ENCODE data around the gene SERPINE3. TPM values are rescaled to one million over a fixed set of nuclear protein-coding genes. Genes with fewer than 3 reads are reported as not detected.

SERPINE3 gene
- polyA plus RNA-seq, 1 of the 3 experiments (the other 2 are of a cell fraction): not detected

DNA sequence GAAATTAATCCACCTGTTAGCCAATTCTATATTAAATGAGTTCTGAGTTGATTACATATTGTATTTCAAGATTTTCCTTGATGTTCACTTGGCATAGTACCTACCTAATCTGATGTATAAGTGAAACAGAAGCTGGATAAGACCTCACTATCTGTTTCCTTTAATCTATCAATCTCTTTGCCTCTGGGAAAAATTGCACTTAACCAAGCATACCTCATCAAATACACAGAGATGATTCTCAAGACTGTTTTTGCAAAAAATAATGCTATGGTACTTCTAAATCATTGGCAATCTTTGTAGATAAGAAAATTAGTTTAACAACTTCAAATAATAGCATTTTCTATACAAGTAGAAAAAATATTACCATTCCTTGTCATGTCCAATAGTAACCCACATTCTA is 55.2 kb downstream of the SERPINE3 start:
- peaks cover 13 to 21% of the 10 kb centered on the region in 2 experiments for H3K36me3 ChIP-seq (replicated peaks in 1 of 2; ENCODE audit: control insufficient read depth in 1 of 2, insufficient read depth in 2 of 2, low read length in 1 of 2)
- ChIA-PET POLR2A (no interaction called here), CTCF (interaction anchor here (0.9 to 1.3 kb wide), 2 partner anchors 109 to 421 kb away, joined by 3 read pairs; no protein-coding TSS in a partner anchor)
- peak; percentile 5 for DNase-seq
- no peak overlapping the region for H3K4me2 ChIP-seq
- H3K27me3 ChIP-seq (ENCODE audit: insufficient read depth): no peaks in the 10 kb centered on the region
- H3F3A ChIP-seq (replicated peaks; ENCODE audit: insufficient read depth): peaks cover 3% of the 10 kb centered on the region
- peak in 1 of 2 experiments; percentile 40; a peak in 2 of 4 replicates for TF ChIP-seq EP300 (IDR thresholded peaks at IDR 0.05; ENCODE audit: borderline replicate concordance in 1 of 2, low read depth in 1 of 2, low read length in 1 of 2)
- peak; percentile 90 for TF ChIP-seq GATA2 (CRISPR knock-in tag; IDR thresholded peaks at IDR 0.05)
- TF ChIP-seq FOXM1 (IDR thresholded peaks at IDR 0.05; ENCODE audit: low read depth): no peak
- TF ChIP-seq TCF12 (IDR thresholded peaks at IDR 0.05): no peak
- TF ChIP-seq RCOR1 (IDR thresholded peaks at IDR 0.05; ENCODE audit: low read length): peak; percentile 57; the same call in 1 of the 2 replicates
- no peaks in the 10 kb centered on the region for H3K9me2 ChIP-seq
- H3K9ac ChIP-seq: no peak overlapping the region
- no peak overlapping the region for H2AFZ ChIP-seq (ENCODE audit: low read depth)
- peaks cover 6 to 13% of the 10 kb centered on the region in 2 experiments; a peak in 3 of 4 replicates for H3K4me1 ChIP-seq (ENCODE audit: control insufficient read depth in 1 of 2, insufficient read depth in 2 of 2, low read depth in 1 of 2, low read length in 1 of 2)
- H3K4me3 ChIP-seq (ENCODE audit: low read depth in 2 of 2, low read length in 1 of 2): no peak overlapping the region
- H3K9me3 ChIP-seq: no peaks in the 10 kb centered on the region
- no peak overlapping the region for H3K27ac ChIP-seq (ENCODE audit: low read depth in 2 of 2, low read length in 1 of 2)
- peaks cover 56% of the 10 kb centered on the region; the same call in 1 of the 2 replicates for H3K79me2 ChIP-seq (ENCODE audit: insufficient read depth)
- peaks cover 8% of the 10 kb centered on the region for H4K20me1 ChIP-seq (ENCODE audit: insufficient read depth)

DNA sequence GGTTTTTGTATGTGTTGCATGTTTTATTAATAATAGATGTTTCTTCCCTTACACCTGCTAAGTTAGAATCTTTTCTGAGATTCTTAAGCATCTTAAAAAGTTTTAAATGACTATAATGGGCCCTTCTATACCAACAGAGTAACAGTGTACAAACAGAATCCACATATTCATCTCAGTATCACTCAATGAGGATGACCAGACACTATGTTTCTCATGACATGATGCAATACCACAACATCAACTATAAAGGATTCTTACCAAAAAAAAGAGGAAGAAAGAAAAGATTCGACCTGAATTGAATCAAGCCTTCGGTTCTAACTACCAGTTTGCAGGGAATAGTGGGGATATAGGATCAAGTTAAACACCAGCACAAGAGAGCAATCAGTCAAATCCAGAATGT is 56.9 kb downstream of the SERPINE3 start:
- Histone ChIP-seq H3K4me2 (no peak overlapping the region), H3F3A (replicated peaks; ENCODE audit: insufficient read depth) (peaks cover 3% of the 10 kb centered on the region), H2AFZ (ENCODE audit: low read depth) (no peak overlapping the region), H3K9me2 (no peaks in the 10 kb centered on the region), H3K79me2 (ENCODE audit: insufficient read depth) (peaks cover 63% of the 10 kb centered on the region; the same call in 1 of the 2 replicates), H3K4me3 (ENCODE audit: low read depth in 2 of 2, low read length in 1 of 2) (no peak overlapping the region), H3K36me3 (replicated peaks in 1 of 2; ENCODE audit: control insufficient read depth in 1 of 2, insufficient read depth in 2 of 2, low read length in 1 of 2) (peaks cover 10 to 21% of the 10 kb centered on the region in 2 experiments), H4K20me1 (ENCODE audit: insufficient read depth) (peaks cover 8% of the 10 kb centered on the region), H3K9me3 (no peaks in the 10 kb centered on the region), H3K4me1 (ENCODE audit: control insufficient read depth in 1 of 2, insufficient read depth in 2 of 2, low read depth in 1 of 2, low read length in 1 of 2) (peaks cover 6 to 13% of the 10 kb centered on the region in 2 experiments; a peak in 3 of 4 replicates), H3K9ac (no peak overlapping the region), H3K27me3 (ENCODE audit: insufficient read depth) (no peaks in the 10 kb centered on the region), H3K27ac (ENCODE audit: low read depth in 2 of 2, low read length in 1 of 2) (no peak overlapping the region)
- 93% methylated on average over 2 of the region's 2 CpGs for WGBS (ENCODE audit: low lambda C conversion rate)
- POLR2A ChIA-PET: no interaction called here
- CTCF ChIA-PET: no interaction called here
- TF ChIP-seq RAD21 (IDR thresholded peaks at IDR 0.05; ENCODE audit: low read length): no peak
- no peak for TF ChIP-seq POLR2AphosphoS5 (IDR thresholded peaks at IDR 0.05; ENCODE audit: low read depth, low read length)
- TF ChIP-seq GABPA (IDR thresholded peaks at IDR 0.05; ENCODE audit: low read depth): no peak
- TF ChIP-seq, protein P1, sequence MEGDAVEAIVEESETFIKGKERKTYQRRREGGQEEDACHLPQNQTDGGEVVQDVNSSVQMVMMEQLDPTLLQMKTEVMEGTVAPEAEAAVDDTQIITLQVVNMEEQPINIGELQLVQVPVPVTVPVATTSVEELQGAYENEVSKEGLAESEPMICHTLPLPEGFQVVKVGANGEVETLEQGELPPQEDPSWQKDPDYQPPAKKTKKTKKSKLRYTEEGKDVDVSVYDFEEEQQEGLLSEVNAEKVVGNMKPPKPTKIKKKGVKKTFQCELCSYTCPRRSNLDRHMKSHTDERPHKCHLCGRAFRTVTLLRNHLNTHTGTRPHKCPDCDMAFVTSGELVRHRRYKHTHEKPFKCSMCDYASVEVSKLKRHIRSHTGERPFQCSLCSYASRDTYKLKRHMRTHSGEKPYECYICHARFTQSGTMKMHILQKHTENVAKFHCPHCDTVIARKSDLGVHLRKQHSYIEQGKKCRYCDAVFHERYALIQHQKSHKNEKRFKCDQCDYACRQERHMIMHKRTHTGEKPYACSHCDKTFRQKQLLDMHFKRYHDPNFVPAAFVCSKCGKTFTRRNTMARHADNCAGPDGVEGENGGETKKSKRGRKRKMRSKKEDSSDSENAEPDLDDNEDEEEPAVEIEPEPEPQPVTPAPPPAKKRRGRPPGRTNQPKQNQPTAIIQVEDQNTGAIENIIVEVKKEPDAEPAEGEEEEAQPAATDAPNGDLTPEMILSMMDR (IDR thresholded peaks at IDR 0.05): no peak
- no peak for TF ChIP-seq EP300 (IDR thresholded peaks at IDR 0.05; ENCODE audit: borderline replicate concordance in 1 of 2, low read depth in 1 of 2, low read length in 1 of 2)
- TF ChIP-seq TAF1 (IDR thresholded peaks at IDR 0.05; ENCODE audit: borderline replicate concordance, low read depth, low read length): no peak
- TF ChIP-seq, protein P2, sequence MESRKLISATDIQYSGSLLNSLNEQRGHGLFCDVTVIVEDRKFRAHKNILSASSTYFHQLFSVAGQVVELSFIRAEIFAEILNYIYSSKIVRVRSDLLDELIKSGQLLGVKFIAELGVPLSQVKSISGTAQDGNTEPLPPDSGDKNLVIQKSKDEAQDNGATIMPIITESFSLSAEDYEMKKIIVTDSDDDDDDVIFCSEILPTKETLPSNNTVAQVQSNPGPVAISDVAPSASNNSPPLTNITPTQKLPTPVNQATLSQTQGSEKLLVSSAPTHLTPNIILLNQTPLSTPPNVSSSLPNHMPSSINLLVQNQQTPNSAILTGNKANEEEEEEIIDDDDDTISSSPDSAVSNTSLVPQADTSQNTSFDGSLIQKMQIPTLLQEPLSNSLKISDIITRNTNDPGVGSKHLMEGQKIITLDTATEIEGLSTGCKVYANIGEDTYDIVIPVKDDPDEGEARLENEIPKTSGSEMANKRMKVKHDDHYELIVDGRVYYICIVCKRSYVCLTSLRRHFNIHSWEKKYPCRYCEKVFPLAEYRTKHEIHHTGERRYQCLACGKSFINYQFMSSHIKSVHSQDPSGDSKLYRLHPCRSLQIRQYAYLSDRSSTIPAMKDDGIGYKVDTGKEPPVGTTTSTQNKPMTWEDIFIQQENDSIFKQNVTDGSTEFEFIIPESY (IDR thresholded peaks at IDR 0.05; ENCODE audit: borderline replicate concordance, low read depth): no peak
- no peak for TF ChIP-seq SMC3 (IDR thresholded peaks at IDR 0.05; ENCODE audit: low read depth, low read length)
- TF ChIP-seq NFIC (IDR thresholded peaks at IDR 0.05; ENCODE audit: borderline replicate concordance): no peak
- no peak for TF ChIP-seq TCF12 (IDR thresholded peaks at IDR 0.05)
- TF ChIP-seq, protein P3, sequence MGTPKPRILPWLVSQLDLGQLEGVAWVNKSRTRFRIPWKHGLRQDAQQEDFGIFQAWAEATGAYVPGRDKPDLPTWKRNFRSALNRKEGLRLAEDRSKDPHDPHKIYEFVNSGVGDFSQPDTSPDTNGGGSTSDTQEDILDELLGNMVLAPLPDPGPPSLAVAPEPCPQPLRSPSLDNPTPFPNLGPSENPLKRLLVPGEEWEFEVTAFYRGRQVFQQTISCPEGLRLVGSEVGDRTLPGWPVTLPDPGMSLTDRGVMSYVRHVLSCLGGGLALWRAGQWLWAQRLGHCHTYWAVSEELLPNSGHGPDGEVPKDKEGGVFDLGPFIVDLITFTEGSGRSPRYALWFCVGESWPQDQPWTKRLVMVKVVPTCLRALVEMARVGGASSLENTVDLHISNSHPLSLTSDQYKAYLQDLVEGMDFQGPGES (IDR thresholded peaks at IDR 0.05; ENCODE audit: low read depth, low read length): no peak
- no peak for TF ChIP-seq NRF1 (IDR thresholded peaks at IDR 0.05; ENCODE audit: low read depth, low read length)
- TF ChIP-seq FOXJ3 (CRISPR knock-in tag; IDR thresholded peaks at IDR 0.05): no peak
- no peak for TF ChIP-seq RCOR1 (IDR thresholded peaks at IDR 0.05; ENCODE audit: low read length)
- no peak for TF ChIP-seq RXRA (IDR thresholded peaks at IDR 0.05; ENCODE audit: borderline replicate concordance, low read depth)
- TF ChIP-seq EZH2phosphoT487 (IDR thresholded peaks at IDR 0.05; ENCODE audit: borderline replicate concordance, low read depth): no peak
- TF ChIP-seq FOSL2 (IDR thresholded peaks at IDR 0.05; ENCODE audit: borderline replicate concordance, low read depth): no peak
- no peak for TF ChIP-seq TEAD4 (IDR thresholded peaks at IDR 0.05; ENCODE audit: borderline replicate concordance, insufficient read depth)
- TF ChIP-seq, protein P4, sequence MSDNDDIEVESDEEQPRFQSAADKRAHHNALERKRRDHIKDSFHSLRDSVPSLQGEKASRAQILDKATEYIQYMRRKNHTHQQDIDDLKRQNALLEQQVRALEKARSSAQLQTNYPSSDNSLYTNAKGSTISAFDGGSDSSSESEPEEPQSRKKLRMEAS (IDR thresholded peaks at IDR 0.05; ENCODE audit: low read depth): no peak
- TF ChIP-seq YY1 (IDR thresholded peaks at IDR 0.05; ENCODE audit: low read depth): no peak
- no peak for DNase-seq

Data from SK-N-SH (cell line).